ENCODE results near the gene LRMDA. TPM values are rescaled to one million over a fixed set of nuclear protein-coding genes. Genes with fewer than 3 reads are reported as not detected.

LRMDA gene
- total and polyA plus RNA-seq, 10 of the 15 experiments (the other 5 are each of a cell fraction or from before 2014, with no cell fraction given), result 0.07 to 0.54 (median 0.29) TPM; not detected in 4

- TF ChIP-seq KDM1A (IDR thresholded peaks at IDR 0.05; ENCODE audit: borderline replicate concordance) (no peak), NR2C1 (IDR thresholded peaks at IDR 0.05) (no peak), RAD21 (IDR thresholded peaks at IDR 0.05; ENCODE audit: insufficient read depth, low read depth, low read length) (no peak), POLR2AphosphoS5 (IDR thresholded peaks at IDR 0.05; ENCODE audit: low read length) (no peak), MTA2 (IDR thresholded peaks at IDR 0.05; ENCODE audit: low read depth) (peak; percentile 54), IKZF1 (conservative IDR thresholded peaks at IDR 0.05) (peak; percentile 59), FOXK2 (IDR thresholded peaks at IDR 0.05) (no peak), MYB (IDR thresholded peaks at IDR 0.05; ENCODE audit: borderline replicate concordance, low read depth, low read length) (no peak), LARP7 (IDR thresholded peaks at IDR 0.05) (no peak), ZNF384 (IDR thresholded peaks at IDR 0.05; ENCODE audit: borderline replicate concordance, low read depth, low read length) (no peak), TBL1XR1 (IDR thresholded peaks at IDR 0.05; ENCODE audit: low read depth, low read length) (peak; percentile 35; the same call in 1 of the 2 replicates), FOS (IDR thresholded peaks at IDR 0.05; ENCODE audit: borderline replicate concordance, extremely low read depth, insufficient read length) (no peak), MAX (IDR thresholded peaks at IDR 0.05; ENCODE audit: low read depth, low read length) (no peak), RBBP5 (conservative IDR thresholded peaks at IDR 0.05) (no peak), ZNF217 (IDR thresholded peaks at IDR 0.05) (no peak; the same call in 1 of the 2 replicates), HCFC1 (IDR thresholded peaks at IDR 0.05; ENCODE audit: low read length) (no peak), CBX3 (IDR thresholded peaks at IDR 0.05; ENCODE audit: borderline replicate concordance, low read depth) (no peak), BRCA1 (IDR thresholded peaks at IDR 0.05; ENCODE audit: low read depth, low read length) (no peak), IKZF2 (IDR thresholded peaks at IDR 0.05) (peak; percentile 6 to 39; a peak in 2 of 4 replicates), SIX5 (IDR thresholded peaks at IDR 0.05; ENCODE audit: low read depth, low read length, severe bottlenecking) (no peak), BACH1 (IDR thresholded peaks at IDR 0.05; ENCODE audit: borderline replicate concordance) (no peak), ATF3 (IDR thresholded peaks at IDR 0.05; ENCODE audit: borderline replicate concordance, extremely low read depth, low read depth, low read length) (no peak), NFIC (IDR thresholded peaks at IDR 0.05; ENCODE audit: low read depth, low read length) (no peak)
- TF ChIP-seq, protein P1, sequence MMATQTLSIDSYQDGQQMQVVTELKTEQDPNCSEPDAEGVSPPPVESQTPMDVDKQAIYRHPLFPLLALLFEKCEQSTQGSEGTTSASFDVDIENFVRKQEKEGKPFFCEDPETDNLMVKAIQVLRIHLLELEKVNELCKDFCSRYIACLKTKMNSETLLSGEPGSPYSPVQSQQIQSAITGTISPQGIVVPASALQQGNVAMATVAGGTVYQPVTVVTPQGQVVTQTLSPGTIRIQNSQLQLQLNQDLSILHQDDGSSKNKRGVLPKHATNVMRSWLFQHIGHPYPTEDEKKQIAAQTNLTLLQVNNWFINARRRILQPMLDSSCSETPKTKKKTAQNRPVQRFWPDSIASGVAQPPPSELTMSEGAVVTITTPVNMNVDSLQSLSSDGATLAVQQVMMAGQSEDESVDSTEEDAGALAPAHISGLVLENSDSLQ (IDR thresholded peaks at IDR 0.05), result no peak
- TF ChIP-seq, protein P2, sequence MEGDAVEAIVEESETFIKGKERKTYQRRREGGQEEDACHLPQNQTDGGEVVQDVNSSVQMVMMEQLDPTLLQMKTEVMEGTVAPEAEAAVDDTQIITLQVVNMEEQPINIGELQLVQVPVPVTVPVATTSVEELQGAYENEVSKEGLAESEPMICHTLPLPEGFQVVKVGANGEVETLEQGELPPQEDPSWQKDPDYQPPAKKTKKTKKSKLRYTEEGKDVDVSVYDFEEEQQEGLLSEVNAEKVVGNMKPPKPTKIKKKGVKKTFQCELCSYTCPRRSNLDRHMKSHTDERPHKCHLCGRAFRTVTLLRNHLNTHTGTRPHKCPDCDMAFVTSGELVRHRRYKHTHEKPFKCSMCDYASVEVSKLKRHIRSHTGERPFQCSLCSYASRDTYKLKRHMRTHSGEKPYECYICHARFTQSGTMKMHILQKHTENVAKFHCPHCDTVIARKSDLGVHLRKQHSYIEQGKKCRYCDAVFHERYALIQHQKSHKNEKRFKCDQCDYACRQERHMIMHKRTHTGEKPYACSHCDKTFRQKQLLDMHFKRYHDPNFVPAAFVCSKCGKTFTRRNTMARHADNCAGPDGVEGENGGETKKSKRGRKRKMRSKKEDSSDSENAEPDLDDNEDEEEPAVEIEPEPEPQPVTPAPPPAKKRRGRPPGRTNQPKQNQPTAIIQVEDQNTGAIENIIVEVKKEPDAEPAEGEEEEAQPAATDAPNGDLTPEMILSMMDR (IDR thresholded peaks at IDR 0.05 in 2 of 3, conservative IDR thresholded peaks at IDR 0.05 in 1 of 3; ENCODE audit: control insufficient read depth in 2 of 3, extremely low read depth in 1 of 3, insufficient read depth in 1 of 3, low read depth in 3 of 3, low read length in 3 of 3), result no peak
- TF ChIP-seq, protein P3, sequence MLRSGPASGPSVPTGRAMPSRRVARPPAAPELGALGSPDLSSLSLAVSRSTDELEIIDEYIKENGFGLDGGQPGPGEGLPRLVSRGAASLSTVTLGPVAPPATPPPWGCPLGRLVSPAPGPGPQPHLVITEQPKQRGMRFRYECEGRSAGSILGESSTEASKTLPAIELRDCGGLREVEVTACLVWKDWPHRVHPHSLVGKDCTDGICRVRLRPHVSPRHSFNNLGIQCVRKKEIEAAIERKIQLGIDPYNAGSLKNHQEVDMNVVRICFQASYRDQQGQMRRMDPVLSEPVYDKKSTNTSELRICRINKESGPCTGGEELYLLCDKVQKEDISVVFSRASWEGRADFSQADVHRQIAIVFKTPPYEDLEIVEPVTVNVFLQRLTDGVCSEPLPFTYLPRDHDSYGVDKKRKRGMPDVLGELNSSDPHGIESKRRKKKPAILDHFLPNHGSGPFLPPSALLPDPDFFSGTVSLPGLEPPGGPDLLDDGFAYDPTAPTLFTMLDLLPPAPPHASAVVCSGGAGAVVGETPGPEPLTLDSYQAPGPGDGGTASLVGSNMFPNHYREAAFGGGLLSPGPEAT (IDR thresholded peaks at IDR 0.05; ENCODE audit: low read depth), result peak; percentile 31; the same call in 1 of the 2 replicates
- TF ChIP-seq, protein P4, sequence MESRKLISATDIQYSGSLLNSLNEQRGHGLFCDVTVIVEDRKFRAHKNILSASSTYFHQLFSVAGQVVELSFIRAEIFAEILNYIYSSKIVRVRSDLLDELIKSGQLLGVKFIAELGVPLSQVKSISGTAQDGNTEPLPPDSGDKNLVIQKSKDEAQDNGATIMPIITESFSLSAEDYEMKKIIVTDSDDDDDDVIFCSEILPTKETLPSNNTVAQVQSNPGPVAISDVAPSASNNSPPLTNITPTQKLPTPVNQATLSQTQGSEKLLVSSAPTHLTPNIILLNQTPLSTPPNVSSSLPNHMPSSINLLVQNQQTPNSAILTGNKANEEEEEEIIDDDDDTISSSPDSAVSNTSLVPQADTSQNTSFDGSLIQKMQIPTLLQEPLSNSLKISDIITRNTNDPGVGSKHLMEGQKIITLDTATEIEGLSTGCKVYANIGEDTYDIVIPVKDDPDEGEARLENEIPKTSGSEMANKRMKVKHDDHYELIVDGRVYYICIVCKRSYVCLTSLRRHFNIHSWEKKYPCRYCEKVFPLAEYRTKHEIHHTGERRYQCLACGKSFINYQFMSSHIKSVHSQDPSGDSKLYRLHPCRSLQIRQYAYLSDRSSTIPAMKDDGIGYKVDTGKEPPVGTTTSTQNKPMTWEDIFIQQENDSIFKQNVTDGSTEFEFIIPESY (IDR thresholded peaks at IDR 0.05), result no peak
Observed at GRCh38 chr10:75611993-75612372, 180.6 kb downstream of the LRMDA start (continued).

All from GM12878 (cell line).